SK-N-SH (cell line): Measurements from ENCODE around the gene ERMN. TPM values are rescaled to one million over a fixed set of nuclear protein-coding genes. Genes with fewer than 3 reads are reported as not detected.

ENCODE experiments used
- CTCF ChIA-PET: fragments of 300-600, 350-600 bp; formaldehyde crosslinking; extraction: SDS; loops from one replicate; lab custom pipeline; 2021; lab: Yijun Ruan, JAX
- POLR2A ChIA-PET: fragments of 350-600 bp; sonication (Branson Sonifier 250); formaldehyde crosslinking; extraction: SDS; loops from one replicate; lab custom pipeline; 2020; ENCODE audit warnings: antibody characterized with exemption, inconsistent platforms; lab: Yijun Ruan, JAX
- DNase-seq: peaks from one replicate; pipeline ENCODE4 v3.0.0; 2012
- H2AFZ ChIP-seq: fragments of 200-600 bp; sonication (generic); 2 replicates; pipeline ENCODE4 v1.8.1; 2016; ENCODE audit warnings: antibody characterized with exemption, mild to moderate bottlenecking, low read depth
- H3F3A ChIP-seq: fragments of 200-600 bp; sonication (generic); replicated peaks from 2 replicates; pipeline ENCODE3; 2016; ENCODE audit warnings: antibody characterized with exemption, mild to moderate bottlenecking; ENCODE audit not compliant: insufficient read depth
- H3K27ac ChIP-seq, 2 experiments: fragments of 200-500 bp in 1 of 2; fragments of 200-600 bp in 1 of 2; sonication (Bioruptor generic) in 1 of 2; sonication (generic), shearing (Covaris generic) in 1 of 2; 2 replicates each; pipeline versions ENCODE4 v1.5.1 to v1.6.1; 2014 to 2016; ENCODE audit warnings: low read depth in 2 of 2, inconsistent platforms in 1 of 2, low read length in 1 of 2, mild to moderate bottlenecking in 1 of 2, mixed read lengths in 1 of 2
- H3K27me3 ChIP-seq: fragments of 200-600 bp; sonication (generic), shearing (Covaris generic); 2 replicates; pipeline ENCODE4 v1.6.1; 2016; ENCODE audit warnings: mixed run types; ENCODE audit not compliant: insufficient read depth
- H3K36me3 ChIP-seq, 2 experiments: fragments of 200-500 bp in 1 of 2; fragments of 200-600 bp in 1 of 2; sonication (Bioruptor generic) in 1 of 2; sonication (generic) in 1 of 2; replicated peaks in 1 of 2; 2 replicates each; pipeline versions ENCODE3 to v1.5.1; 2014 to 2016; ENCODE audit warnings: low read length in 1 of 2, mild to moderate bottlenecking in 1 of 2; ENCODE audit not compliant: insufficient read depth in 2 of 2, control insufficient read depth in 1 of 2
- H3K4me1 ChIP-seq, 2 experiments: fragments of 200-500 bp in 1 of 2; fragments of 200-600 bp in 1 of 2; sonication (Bioruptor generic) in 1 of 2; sonication (generic), shearing (Covaris generic) in 1 of 2; 2 replicates each; pipeline versions ENCODE4 v1.5.1 to v1.6.1; 2014 to 2016; ENCODE audit warnings: low read depth in 1 of 2, low read length in 1 of 2, mixed run types in 1 of 2; ENCODE audit not compliant: insufficient read depth in 2 of 2, control insufficient read depth in 1 of 2
- H3K4me2 ChIP-seq: fragments of 200-600 bp; sonication (generic), shearing (Covaris generic); 2 replicates; pipeline ENCODE4 v1.6.1; 2017; ENCODE audit warnings: mixed run types
- H3K4me3 ChIP-seq, 2 experiments: fragments of 200-500 bp in 1 of 2; fragments of 200-600 bp in 1 of 2; sonication (Bioruptor generic) in 1 of 2; sonication (generic), shearing (Covaris generic) in 1 of 2; 2 replicates each; pipeline versions ENCODE4 v1.5.1 to v1.8.1; 2014 to 2016; ENCODE audit warnings: low read depth in 2 of 2, inconsistent platforms in 1 of 2, low read length in 1 of 2, mild to moderate bottlenecking in 1 of 2, mixed read lengths in 1 of 2, moderate library complexity in 1 of 2
- H3K79me2 ChIP-seq: fragments of 200-600 bp; sonication (generic); 2 replicates; pipeline ENCODE4 v1.8.1; 2017; ENCODE audit warnings: mild to moderate bottlenecking; ENCODE audit not compliant: insufficient read depth
- H3K9ac ChIP-seq: fragments of 200-600 bp; sonication (generic); 2 replicates; pipeline ENCODE4 v1.6.1; 2017; ENCODE audit warnings: mixed run types
- H3K9me2 ChIP-seq: fragments of 200-600 bp; sonication (generic); 2 replicates; pipeline ENCODE4 v1.6.1; 2017; ENCODE audit warnings: mixed run types
- H3K9me3 ChIP-seq: fragments of 200-600 bp; sonication (generic); 2 replicates; pipeline ENCODE4 v1.6.1; 2017; ENCODE audit warnings: mixed run types, mild to moderate bottlenecking, moderate library complexity
- H4K20me1 ChIP-seq: fragments of 200-600 bp; sonication (generic); 2 replicates; pipeline ENCODE4 v1.6.1; 2017; ENCODE audit warnings: mild to moderate bottlenecking, mixed run types; ENCODE audit not compliant: insufficient read depth
- CHD2 ChIP-seq: fragments of 150-350 bp; IDR thresholded peaks from 2 replicates; pipeline ENCODE4 v1.6.1; 2018; ENCODE audit warnings: low read length; ENCODE audit not compliant: partially characterized antibody
- CTCF ChIP-seq: fragments of 200-600 bp; sonication (generic); IDR thresholded peaks from 2 replicates; pipeline ENCODE4 v1.6.1; 2017; ENCODE audit warnings: antibody characterized with exemption, mild to moderate bottlenecking, moderate library complexity
- FOSL2 ChIP-seq: IDR thresholded peaks from 2 replicates; pipeline ENCODE4 v1.4.0; 2012; ENCODE audit warnings: low read depth, mild to moderate bottlenecking, moderate library complexity, borderline replicate concordance
- FOXM1 ChIP-seq: IDR thresholded peaks from 2 replicates; pipeline ENCODE4 v1.4.0; 2012; ENCODE audit warnings: low read depth, mild to moderate bottlenecking
- GABPA ChIP-seq: IDR thresholded peaks from 2 replicates; pipeline ENCODE4 v1.4.0; 2012; ENCODE audit warnings: low read depth, mild to moderate bottlenecking
- MAX ChIP-seq: IDR thresholded peaks from 2 replicates; pipeline ENCODE4 v1.4.0; 2012; ENCODE audit warnings: low read depth
- MEF2A ChIP-seq: IDR thresholded peaks from 2 replicates; pipeline ENCODE4 v1.4.0; 2012; ENCODE audit warnings: low read depth, borderline replicate concordance
- MXI1 ChIP-seq: IDR thresholded peaks from 2 replicates; pipeline ENCODE4 v1.6.1; 2012; ENCODE audit warnings: mild to moderate bottlenecking, low read depth, low read length, improper control_type of control experiment
- NFIC ChIP-seq: IDR thresholded peaks from 2 replicates; pipeline ENCODE4 v1.4.0; 2012; ENCODE audit warnings: borderline replicate concordance
- POLR2AphosphoS5 ChIP-seq: IDR thresholded peaks from 2 replicates; pipeline ENCODE4 v1.6.1; 2012; ENCODE audit warnings: low read depth, low read length
- RAD21 ChIP-seq: IDR thresholded peaks from 2 replicates; pipeline ENCODE4 v1.6.1; 2012; ENCODE audit warnings: mild to moderate bottlenecking, low read length
- SIN3A ChIP-seq: IDR thresholded peaks from 2 replicates; pipeline ENCODE4 v1.6.1; 2012; ENCODE audit warnings: low read depth, mild to moderate bottlenecking, low read length, moderate library complexity, borderline replicate concordance
- SMC3 ChIP-seq: IDR thresholded peaks from 2 replicates; pipeline ENCODE4 v1.6.1; 2012; ENCODE audit warnings: low read depth, low read length, improper control_type of control experiment
- TAF1 ChIP-seq: IDR thresholded peaks from 2 replicates; pipeline ENCODE4 v1.6.1; 2012; ENCODE audit warnings: low read depth, mild to moderate bottlenecking, low read length, moderate library complexity, borderline replicate concordance
- TCF12 ChIP-seq: IDR thresholded peaks from 2 replicates; pipeline ENCODE4 v1.4.0; 2012
- WGBS: methylation state at CpG from one replicate; pipeline ENCODE4 v1.1.6; 2017; ENCODE audit warnings: low lambda C conversion rate; 5-methylcytosine and 5-hydroxymethylcytosine counted together
- polyA plus RNA-seq, 3 experiments: library from polyadenylated mRNA; depleted of rRNA; stranded (reverse); fragments of >200 nt; gene quantifications; 2 replicates each; pipeline ENCODE4 v1.2.3, GENCODE V29; 2012
- TF ChIP-seq, protein P1 (sequence below): fragments of 150-350 bp; IDR thresholded peaks from 2 replicates; pipeline ENCODE4 v1.6.1; 2016; ENCODE audit warnings: mild to moderate bottlenecking, low read depth, low read length

The ERMN gene
- polyA plus RNA-seq, 1 of the 3 experiments (the other 2 are of a cell fraction) = not detected

- Histone ChIP-seq H3K9me3 (no peaks in the 10 kb centered on the region), H3K27me3 (no peaks in the 10 kb centered on the region), H3K4me3 (peak overlapping the region in 1 of 2 experiments; percentile 14; a peak in 1 of 4 replicates), H3K27ac (no peak overlapping the region), H2AFZ (no peak overlapping the region), H3K4me1 (0 out of 4 replicates have a peak, but pooled peaks cover 0 to 3% of the 10 kb centered on the region in 2 experiments), H3F3A (no peaks in the 10 kb centered on the region), H3K9ac (no peak overlapping the region), H3K36me3 (no peaks in the 10 kb centered on the region), H3K79me2 (no peaks in the 10 kb centered on the region), H3K9me2 (no peaks in the 10 kb centered on the region), H3K4me2 (no peak overlapping the region), H4K20me1 (no peaks in the 10 kb centered on the region)
- DNase-seq = peak; percentile 37
- no peak for TF ChIP-seq MXI1
- TF ChIP-seq NFIC = no peak
- peak; percentile 88 for TF ChIP-seq CTCF
- no peak for TF ChIP-seq MAX
- TF ChIP-seq TAF1 = no peak
- TF ChIP-seq POLR2AphosphoS5 = no peak
- TF ChIP-seq TCF12 = no peak
- TF ChIP-seq, protein P1, sequence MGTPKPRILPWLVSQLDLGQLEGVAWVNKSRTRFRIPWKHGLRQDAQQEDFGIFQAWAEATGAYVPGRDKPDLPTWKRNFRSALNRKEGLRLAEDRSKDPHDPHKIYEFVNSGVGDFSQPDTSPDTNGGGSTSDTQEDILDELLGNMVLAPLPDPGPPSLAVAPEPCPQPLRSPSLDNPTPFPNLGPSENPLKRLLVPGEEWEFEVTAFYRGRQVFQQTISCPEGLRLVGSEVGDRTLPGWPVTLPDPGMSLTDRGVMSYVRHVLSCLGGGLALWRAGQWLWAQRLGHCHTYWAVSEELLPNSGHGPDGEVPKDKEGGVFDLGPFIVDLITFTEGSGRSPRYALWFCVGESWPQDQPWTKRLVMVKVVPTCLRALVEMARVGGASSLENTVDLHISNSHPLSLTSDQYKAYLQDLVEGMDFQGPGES = no peak
- peak; percentile 81 for TF ChIP-seq RAD21
- no peak for TF ChIP-seq FOXM1
- TF ChIP-seq SMC3 = peak; percentile 54
- no peak for TF ChIP-seq CHD2
- no peak for TF ChIP-seq GABPA
- no peak for TF ChIP-seq SIN3A
- TF ChIP-seq FOSL2 = no peak
- no peak for TF ChIP-seq MEF2A
- CTCF ChIA-PET = interaction anchor here (0.6 to 11.6 kb wide), 35 partner anchors 9 to 1974 kb away, joined by 3 to 123 read pairs (median 4); partner anchors contain the start of genes CYTIP and ERMN
- WGBS = 23% methylated on average over 9 of the region's 9 CpGs
- POLR2A ChIA-PET = interaction anchor here (0.9 kb wide), 1 partner anchor 34 kb away, joined by 3 read pairs; no protein-coding TSS in a partner anchor
Measured at GRCh38 chr2:157302492-157303099, 23.0 kb downstream of the ERMN start.
